22Rv1 (cell line): Measurements from ENCODE around the gene GLCE.

Experiments used
- ZFX ChIP-seq: fragments of 450-650 bp; IDR thresholded peaks from 2 replicates; pipeline ENCODE4 v1.6.1; 2017; ENCODE audit warnings: antibody characterized with exemption, borderline replicate concordance
- TF ChIP-seq, protein P1 (sequence below): fragments of 450-650 bp; IDR thresholded peaks from 2 replicates; pipeline ENCODE4 v1.5.1; 2017; ENCODE audit warnings: mild to moderate bottlenecking

DNA sequence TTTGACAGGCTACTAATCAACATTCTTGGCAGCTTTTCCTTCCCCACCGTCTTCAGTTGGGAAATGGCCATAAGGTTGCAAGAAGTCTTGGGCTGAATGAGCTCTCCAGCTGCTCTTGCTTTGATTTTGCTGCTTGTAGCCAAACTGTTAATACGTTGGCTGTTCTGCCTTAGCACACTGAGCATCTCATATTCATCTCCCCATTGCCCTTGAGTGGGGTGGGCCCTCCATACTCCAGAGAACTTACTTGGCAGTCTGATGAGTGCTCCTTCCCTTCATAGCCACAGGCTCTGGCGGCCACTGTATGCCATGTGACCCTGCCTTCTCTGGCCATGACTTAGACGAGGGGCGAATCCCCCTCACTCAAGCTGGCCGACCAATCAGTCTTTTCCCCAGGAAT is 112.5 kb downstream of the GLCE start:
- TF ChIP-seq, protein P1, sequence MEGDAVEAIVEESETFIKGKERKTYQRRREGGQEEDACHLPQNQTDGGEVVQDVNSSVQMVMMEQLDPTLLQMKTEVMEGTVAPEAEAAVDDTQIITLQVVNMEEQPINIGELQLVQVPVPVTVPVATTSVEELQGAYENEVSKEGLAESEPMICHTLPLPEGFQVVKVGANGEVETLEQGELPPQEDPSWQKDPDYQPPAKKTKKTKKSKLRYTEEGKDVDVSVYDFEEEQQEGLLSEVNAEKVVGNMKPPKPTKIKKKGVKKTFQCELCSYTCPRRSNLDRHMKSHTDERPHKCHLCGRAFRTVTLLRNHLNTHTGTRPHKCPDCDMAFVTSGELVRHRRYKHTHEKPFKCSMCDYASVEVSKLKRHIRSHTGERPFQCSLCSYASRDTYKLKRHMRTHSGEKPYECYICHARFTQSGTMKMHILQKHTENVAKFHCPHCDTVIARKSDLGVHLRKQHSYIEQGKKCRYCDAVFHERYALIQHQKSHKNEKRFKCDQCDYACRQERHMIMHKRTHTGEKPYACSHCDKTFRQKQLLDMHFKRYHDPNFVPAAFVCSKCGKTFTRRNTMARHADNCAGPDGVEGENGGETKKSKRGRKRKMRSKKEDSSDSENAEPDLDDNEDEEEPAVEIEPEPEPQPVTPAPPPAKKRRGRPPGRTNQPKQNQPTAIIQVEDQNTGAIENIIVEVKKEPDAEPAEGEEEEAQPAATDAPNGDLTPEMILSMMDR = no peak
- no peak for TF ChIP-seq ZFX
